Neural crest cell (in vitro differentiated cells): ENCODE results near the gene PLEKHA5. TPM values are rescaled to one million over a fixed set of nuclear protein-coding genes. Genes with fewer than 3 reads are reported as not detected.

ENCODE experiments used
- DNase-seq: peaks from one replicate; pipeline ENCODE4 v3.0.0; 2021; ENCODE audit warnings: low read depth, mixed read lengths, low spot score
- H3K27ac Mint-ChIP-seq: one replicate; pipeline ENCODE4 v1.8.0; 2021; ENCODE audit warnings: mild to moderate bottlenecking, mixed read lengths; ENCODE audit not compliant: unreplicated experiment
- H3K27me3 Mint-ChIP-seq: 2 replicates; pipeline ENCODE4 v1.8.0; 2021; ENCODE audit warnings: low read depth, mild to moderate bottlenecking, mixed read lengths
- H3K36me3 Mint-ChIP-seq: 2 replicates; pipeline ENCODE4 v1.8.0; 2021; ENCODE audit warnings: low read depth, mild to moderate bottlenecking, mixed read lengths
- H3K4me1 Mint-ChIP-seq: 2 replicates; pipeline ENCODE4 v1.8.0; 2021; ENCODE audit warnings: mixed read lengths
- H3K4me3 Mint-ChIP-seq: one replicate; pipeline ENCODE4 v1.8.0; 2021; ENCODE audit warnings: mild to moderate bottlenecking, mixed read lengths
- H3K9me3 Mint-ChIP-seq: 2 replicates; pipeline ENCODE4 v1.8.0; 2021; ENCODE audit warnings: mixed read lengths
- total RNA-seq: library from RNA; stranded (reverse); gene quantifications from 2 replicates; pipeline ENCODE4 v1.2.1, GENCODE V29; 2021
- TF ChIP-seq, protein P1 (sequence below): fragments of 200-600 bp; sonication (generic); conservative IDR thresholded peaks from 2 replicates; pipeline ENCODE4 v1.5.0; 2021; ENCODE audit warnings: antibody characterized with exemption, mild to moderate bottlenecking

Gene PLEKHA5
- total RNA-seq, 1 donor from 2014 or later = 39.2 TPM

DNA sequence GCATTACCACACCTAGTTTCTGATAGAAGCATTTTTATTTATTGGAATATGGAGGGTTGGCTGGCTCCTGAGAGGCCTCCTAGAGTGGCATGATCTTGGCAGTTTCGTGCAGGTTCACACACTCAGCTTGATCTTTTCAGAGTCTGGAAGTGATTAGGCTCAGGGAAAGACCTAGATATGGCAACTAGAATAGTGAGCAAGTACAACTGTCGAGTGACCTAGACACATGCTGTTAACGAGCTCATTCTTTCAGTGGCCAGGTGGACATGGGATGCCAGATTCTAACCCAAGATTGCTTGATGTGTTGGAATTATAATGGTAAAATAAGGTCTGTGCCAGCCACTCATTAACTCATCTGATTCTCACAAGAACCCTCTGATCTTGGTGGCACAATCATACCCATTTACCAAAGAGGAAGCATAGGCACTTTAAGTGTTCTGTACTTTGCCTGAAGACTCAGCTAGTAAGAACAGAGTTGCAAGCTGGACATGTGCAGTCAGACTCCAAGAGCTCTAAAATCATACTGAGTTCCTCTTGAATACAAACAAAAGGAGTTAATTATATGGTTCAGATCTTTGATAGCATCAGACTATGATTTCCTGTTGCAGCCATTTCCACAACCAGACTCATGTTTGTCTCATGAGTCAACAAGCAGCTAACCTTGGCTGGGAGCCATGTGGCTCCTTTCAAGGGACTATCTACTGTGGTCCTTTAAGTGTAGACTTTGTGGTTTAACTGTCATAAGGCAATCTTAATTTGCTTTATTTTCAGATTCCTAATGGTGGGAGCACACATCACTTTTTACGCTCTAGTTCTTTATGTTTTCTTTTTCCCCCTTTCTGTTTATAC lies 144.2 kb downstream of the PLEKHA5 start:
- H3K27me3 Mint-ChIP-seq = no peaks in the 10 kb centered on the region
- no peak for DNase-seq
- H3K9me3 Mint-ChIP-seq = no peaks in the 10 kb centered on the region
- TF ChIP-seq, protein P1, sequence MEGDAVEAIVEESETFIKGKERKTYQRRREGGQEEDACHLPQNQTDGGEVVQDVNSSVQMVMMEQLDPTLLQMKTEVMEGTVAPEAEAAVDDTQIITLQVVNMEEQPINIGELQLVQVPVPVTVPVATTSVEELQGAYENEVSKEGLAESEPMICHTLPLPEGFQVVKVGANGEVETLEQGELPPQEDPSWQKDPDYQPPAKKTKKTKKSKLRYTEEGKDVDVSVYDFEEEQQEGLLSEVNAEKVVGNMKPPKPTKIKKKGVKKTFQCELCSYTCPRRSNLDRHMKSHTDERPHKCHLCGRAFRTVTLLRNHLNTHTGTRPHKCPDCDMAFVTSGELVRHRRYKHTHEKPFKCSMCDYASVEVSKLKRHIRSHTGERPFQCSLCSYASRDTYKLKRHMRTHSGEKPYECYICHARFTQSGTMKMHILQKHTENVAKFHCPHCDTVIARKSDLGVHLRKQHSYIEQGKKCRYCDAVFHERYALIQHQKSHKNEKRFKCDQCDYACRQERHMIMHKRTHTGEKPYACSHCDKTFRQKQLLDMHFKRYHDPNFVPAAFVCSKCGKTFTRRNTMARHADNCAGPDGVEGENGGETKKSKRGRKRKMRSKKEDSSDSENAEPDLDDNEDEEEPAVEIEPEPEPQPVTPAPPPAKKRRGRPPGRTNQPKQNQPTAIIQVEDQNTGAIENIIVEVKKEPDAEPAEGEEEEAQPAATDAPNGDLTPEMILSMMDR = no peak
- H3K27ac Mint-ChIP-seq = no peak overlapping the region
- H3K4me3 Mint-ChIP-seq = no peak overlapping the region
- H3K4me1 Mint-ChIP-seq = peaks cover 13% of the 10 kb centered on the region
- peaks cover 29% of the 10 kb centered on the region for H3K36me3 Mint-ChIP-seq

DNA sequence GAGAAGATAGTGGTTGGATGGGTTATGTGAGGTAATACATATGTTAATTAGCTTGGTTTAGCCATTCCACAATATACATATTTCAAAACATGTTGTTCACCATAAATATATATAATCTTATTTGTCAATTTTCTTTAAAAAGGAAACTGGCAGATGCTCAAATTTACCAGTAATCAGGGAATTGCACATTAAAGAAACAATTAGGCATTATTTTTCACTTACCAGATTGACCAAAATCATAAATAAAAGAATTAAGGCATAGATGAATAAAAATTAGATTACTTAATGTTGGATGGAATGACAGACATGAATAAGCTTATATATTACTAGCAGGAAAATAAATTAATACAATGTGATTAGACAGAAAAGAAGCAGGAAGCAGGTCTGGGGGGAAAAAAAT lies 147.2 kb downstream of the PLEKHA5 start:
- H3K36me3 Mint-ChIP-seq = peaks cover 31% of the 10 kb centered on the region
- TF ChIP-seq, protein P1 = no peak
- H3K4me3 Mint-ChIP-seq = no peak overlapping the region
- H3K4me1 Mint-ChIP-seq = peaks cover 13% of the 10 kb centered on the region
- no peaks in the 10 kb centered on the region for H3K9me3 Mint-ChIP-seq
- no peak for DNase-seq
- no peaks in the 10 kb centered on the region for H3K27me3 Mint-ChIP-seq
- H3K27ac Mint-ChIP-seq = no peak overlapping the region

DNA sequence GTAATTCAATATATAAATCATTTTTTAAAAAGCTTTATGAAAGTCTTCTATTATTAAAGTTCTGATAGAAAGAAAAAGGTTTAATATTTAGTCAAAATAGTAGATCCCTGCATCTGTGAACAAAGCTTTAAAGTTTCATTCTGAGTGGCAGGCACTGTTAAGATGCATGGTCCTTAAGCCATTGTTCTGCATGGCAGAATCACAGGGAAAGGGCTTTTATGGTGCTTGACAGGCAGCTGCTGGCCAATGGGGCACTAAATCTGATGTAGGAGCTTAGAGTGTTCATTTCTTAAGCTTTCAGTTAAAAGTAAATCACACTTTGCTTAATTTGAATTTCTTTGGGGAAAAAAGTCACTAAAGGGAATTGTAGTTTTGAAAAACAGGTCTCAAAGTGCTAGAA lies 148.2 kb downstream of the PLEKHA5 start:
- Mint-ChIP-seq H3K27me3 (no peaks in the 10 kb centered on the region), H3K4me1 (peaks cover 13% of the 10 kb centered on the region), H3K9me3 (no peaks in the 10 kb centered on the region), H3K36me3 (peaks cover 29% of the 10 kb centered on the region), H3K4me3 (no peak overlapping the region), H3K27ac (no peak overlapping the region)
- TF ChIP-seq, protein P1 = no peak
- no peak for DNase-seq

DNA sequence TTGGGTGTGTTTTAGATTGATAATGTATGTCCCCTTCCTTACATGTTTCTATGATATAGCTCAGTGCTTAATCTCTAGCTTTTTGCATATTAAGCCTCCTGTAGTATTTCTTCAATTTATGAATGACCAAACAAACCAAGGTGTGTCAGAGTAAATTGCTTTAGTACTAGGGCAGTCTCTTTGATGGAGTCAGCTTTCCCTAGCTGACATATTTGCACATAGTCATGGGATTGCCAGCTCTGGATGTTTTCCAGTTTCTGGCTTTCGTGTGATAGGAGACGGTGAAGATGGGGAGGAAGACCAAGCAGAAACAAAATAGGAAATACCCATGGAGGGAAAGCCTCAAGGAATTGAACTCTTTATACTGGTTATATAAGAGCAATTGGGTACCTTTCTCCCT lies 148.9 kb downstream of the PLEKHA5 start:
- peaks cover 13% of the 10 kb centered on the region for H3K4me1 Mint-ChIP-seq
- no peak for DNase-seq
- H3K27ac Mint-ChIP-seq = peak overlapping the region; percentile 30
- no peaks in the 10 kb centered on the region for H3K27me3 Mint-ChIP-seq
- H3K9me3 Mint-ChIP-seq = no peaks in the 10 kb centered on the region
- TF ChIP-seq, protein P1 = no peak
- no peak overlapping the region for H3K4me3 Mint-ChIP-seq
- peaks cover 28% of the 10 kb centered on the region for H3K36me3 Mint-ChIP-seq

DNA sequence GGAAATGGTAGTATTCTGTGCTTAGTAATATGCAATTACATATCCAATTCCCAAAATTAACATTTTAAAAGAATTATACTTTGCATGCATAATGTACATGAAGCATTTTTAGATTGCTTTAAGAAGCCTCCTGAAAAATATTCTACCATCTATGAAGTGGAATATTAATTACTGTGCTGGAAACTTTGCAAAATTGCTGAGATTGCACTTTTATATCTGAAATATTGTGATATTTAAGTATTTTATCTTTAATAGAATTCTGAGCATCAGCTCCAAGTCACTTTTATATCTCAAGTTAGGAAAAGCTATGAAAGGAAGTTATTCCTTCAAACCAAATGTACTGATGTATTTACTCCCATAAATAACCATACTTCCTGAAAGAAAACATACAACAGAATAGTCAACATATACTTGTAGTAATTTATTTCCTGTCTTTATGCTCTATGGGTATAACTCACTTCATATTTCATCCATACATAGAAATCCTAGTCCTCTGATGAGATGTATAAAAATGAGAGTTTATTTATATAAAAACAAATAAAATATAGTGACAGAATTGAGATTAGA lies 152.7 kb downstream of the PLEKHA5 start:
- no peak for DNase-seq
- TF ChIP-seq, protein P1 = no peak
- Mint-ChIP-seq H3K4me1 (peaks cover 8% of the 10 kb centered on the region), H3K4me3 (no peak overlapping the region), H3K9me3 (no peaks in the 10 kb centered on the region), H3K27me3 (no peaks in the 10 kb centered on the region), H3K27ac (no peak overlapping the region), H3K36me3 (peaks cover 12% of the 10 kb centered on the region)
